GM12864 (cell line): Measurements from ENCODE around the gene ITPRIPL1.

Experiments
- DNase-seq: peaks from one replicate; pipeline ENCODE4 v3.0.0-alpha.2; 2011; ENCODE audit warnings: low read depth
- H3K4me3 ChIP-seq: 2 replicates; pipeline ENCODE4 v1.5.1; 2011; ENCODE audit warnings: mild to moderate bottlenecking, low read depth, low read length, control low read depth
- CTCF ChIP-seq: IDR thresholded peaks from 2 replicates; pipeline ENCODE4 v1.5.1; 2011; ENCODE audit warnings: low read depth, mild to moderate bottlenecking, moderate library complexity, low read length, control low read depth, inconsistent platforms; ENCODE audit errors: missing control alignments

ITPRIPL1 gene

DNA sequence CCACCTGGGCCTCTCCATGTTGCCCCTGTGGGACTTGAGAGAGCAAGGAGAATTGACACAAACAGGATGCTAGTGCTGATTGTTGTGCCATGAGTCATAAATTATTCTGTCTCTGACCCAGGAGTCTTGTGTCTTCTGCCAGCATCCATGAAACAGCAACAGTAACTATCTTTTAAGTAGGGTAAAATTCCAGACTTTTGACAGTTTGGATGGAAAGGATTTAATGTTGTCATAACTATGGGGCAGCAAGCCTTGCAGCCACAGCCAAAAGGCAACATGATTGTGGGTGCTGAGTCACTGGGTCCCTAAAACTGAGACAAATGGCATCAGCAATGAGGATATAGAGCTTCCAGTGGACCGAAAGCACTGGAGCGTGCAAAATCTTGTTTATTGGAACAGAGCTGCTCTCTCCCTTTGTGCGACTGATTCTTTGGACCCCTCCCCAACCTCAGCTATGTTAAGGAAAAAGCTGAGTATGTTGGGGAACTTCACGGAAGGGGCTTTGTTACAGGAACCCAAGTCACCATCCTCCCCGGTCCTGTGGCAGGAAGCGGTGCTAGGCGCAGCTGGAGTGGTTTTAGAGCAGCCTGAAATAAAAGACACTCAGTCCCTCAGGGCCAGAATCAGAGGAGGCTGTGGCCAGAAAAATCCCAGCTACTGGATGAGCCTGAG is 9.6 kb upstream of the ITPRIPL1 start:
- no peak for DNase-seq
- H3K4me3 ChIP-seq = no peak overlapping the region; the same call in 1 of the 2 replicates
- no peak for TF ChIP-seq CTCF

DNA sequence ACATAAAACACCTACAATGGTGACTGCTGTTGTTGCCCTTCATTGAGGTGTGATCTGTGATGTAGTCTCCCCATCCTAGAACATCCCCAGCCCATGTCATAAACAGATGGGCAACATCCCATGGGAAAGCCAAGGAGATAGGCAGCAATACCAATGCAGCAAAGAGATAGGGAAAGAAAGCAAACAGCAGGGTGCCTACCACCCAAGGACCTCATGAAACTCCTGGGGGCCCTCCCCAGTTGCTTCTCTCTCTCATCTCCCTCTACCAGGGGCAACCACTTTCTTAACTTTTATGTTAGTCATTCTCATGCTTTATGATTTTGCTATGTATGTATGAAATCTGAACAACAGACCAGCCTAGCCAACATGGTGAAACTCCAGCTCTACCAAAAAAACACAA is 8.1 kb upstream of the ITPRIPL1 start:
- DNase-seq = no peak
- no peak overlapping the region for H3K4me3 ChIP-seq
- TF ChIP-seq CTCF = no peak

DNA sequence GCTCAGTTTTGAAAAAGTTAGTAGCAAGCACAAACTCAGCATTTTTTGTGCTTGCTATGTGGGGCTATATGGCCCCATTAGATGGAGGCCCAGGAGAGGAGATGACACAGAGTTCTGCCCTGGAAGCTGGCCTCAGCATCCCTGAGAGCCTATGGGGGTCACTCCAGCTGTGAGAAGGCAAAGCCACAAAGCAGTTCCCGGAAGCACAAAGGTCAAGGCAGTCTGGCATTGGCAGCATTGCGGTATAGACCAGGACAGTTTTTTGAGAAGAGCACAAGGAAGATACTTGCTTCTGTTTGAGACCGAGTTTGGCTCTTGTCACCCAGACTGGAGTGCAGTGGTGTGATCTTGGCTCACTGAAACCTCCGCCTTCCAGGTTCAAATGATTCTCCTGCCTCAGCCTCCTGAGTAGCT is 7.5 kb upstream of the ITPRIPL1 start:
- no peak for TF ChIP-seq CTCF
- no peak overlapping the region for H3K4me3 ChIP-seq
- DNase-seq = no peak

- TF ChIP-seq CTCF = no peak
- H3K4me3 ChIP-seq = no peak overlapping the region
Observed at GRCh38 chr2:96318723-96319122, 6.4 kb upstream of the ITPRIPL1 start.

GRCh38 chr2:96319396-96319795 is 5.7 kb upstream of the ITPRIPL1 start:
- TF ChIP-seq CTCF = no peak
- H3K4me3 ChIP-seq = peak overlapping the region; percentile 73; the same call in 1 of the 2 replicates
- DNase-seq = no peak

More at GRCh38 chr2:96318723-96319122, 6.4 kb upstream of the ITPRIPL1 start:
- DNase-seq = no peak

GRCh38 chr2:96320326-96320725 is 4.8 kb upstream of the ITPRIPL1 start:
- peak overlapping the region; percentile 73 for H3K4me3 ChIP-seq
- no peak for TF ChIP-seq CTCF
- DNase-seq = no peak

DNA sequence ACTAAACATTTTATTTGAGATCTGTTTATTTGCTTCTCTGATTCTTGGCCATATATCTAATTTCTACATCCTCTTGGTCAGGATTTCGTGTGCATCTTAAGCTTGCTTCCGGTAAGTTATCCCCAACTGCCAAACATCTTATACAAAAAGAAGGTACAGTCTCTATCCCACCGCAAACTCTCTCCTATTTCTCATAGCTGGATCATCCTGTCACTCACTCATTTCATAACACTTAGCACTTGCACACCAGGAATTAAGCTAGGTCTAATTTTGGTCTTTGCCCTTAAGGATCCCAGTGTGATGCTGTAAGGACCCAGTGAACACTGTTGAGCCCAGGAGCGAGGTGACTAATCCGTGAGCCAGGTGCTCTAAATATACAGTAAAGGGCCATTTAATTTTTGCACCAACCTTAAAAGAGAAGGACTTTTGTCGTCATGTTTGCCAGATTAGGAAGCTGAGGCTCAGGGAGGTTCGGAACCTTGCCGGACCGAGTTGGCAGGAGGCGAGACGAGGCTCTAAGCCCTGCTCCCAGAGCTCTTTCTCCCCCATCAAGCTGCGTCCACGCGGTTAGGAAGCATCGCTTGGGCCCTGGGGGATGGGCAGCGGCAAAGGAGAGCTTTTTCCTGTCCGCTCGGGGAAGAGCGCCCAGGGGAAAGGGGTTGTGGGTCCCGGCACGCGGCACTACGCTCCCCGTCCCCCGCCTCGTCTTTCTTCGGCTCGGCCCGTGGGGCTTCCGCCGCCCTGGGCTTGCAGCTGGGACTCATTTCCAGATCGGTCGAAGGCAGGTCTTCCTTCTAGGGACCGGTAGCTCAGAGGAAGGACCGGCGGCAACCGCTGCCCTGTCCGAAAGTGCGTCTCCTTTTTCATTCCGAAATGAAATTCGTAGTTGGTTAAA is 4.1 kb upstream of the ITPRIPL1 start:
- no peak for DNase-seq
- TF ChIP-seq CTCF = no peak
- peak overlapping the region; percentile 73 for H3K4me3 ChIP-seq
